GM19043 (cell line): ENCODE data around the gene STARD7.

Source experiments
- ATAC-seq: cut with Tn5 transposase; IDR thresholded peaks from one replicate; pipeline ENCODE4 v1.9.1; 2021; ENCODE audit warnings: low read depth; ENCODE audit not compliant: unreplicated experiment

The STARD7 gene

GRCh38 chr2:96139181-96139758 lies 69.4 kb downstream of the STARD7 start:
- ATAC-seq: no peak

- ATAC-seq: no peak
These were observed 70.2 kb downstream of the STARD7 start, which contains the start of gene ASTL for GRCh38 chr2:96138179-96139145. TSS of gene ASTL (minus strand) at chr2:96138502. CDS start at chr2:96138436, 66 bp downstream.

GRCh38 chr2:96137321-96138178 lies 71.1 kb downstream of the STARD7 start:
- no peak for ATAC-seq

- ATAC-seq: no peak
These were observed 72.4 kb downstream of the STARD7 start for GRCh38 chr2:96136129-96136720.

- no peak for ATAC-seq
These were observed 73.0 kb downstream of the STARD7 start for GRCh38 chr2:96135621-96136020.

GRCh38 chr2:96135171-96135570 lies 73.5 kb downstream of the STARD7 start:
- no peak for ATAC-seq
